HepG2 (cell line): ENCODE results near the gene NOL4L. TPM values are rescaled to one million over a fixed set of nuclear protein-coding genes. Genes with fewer than 3 reads are reported as not detected.

ENCODE experiments used
- KDM3A ChIP-seq: IDR thresholded peaks from 2 replicates; pipeline ENCODE4 v1.6.1; 2018; ENCODE audit warnings: low read depth, missing compliant biosample characterization
- KDM5B ChIP-seq: sonication (generic); formaldehyde crosslinking; IDR thresholded peaks from 2 replicates; pipeline ENCODE4 v1.4.0; 2020; ENCODE audit warnings: missing genetic modification reagents, mild to moderate bottlenecking, borderline replicate concordance
- SMC3 ChIP-seq: IDR thresholded peaks from 2 replicates; pipeline ENCODE4 v1.6.1; 2011; ENCODE audit warnings: low read length, improper control_type of control experiment
- SRSF9 ChIP-seq: fragments of 200-400 bp; formaldehyde crosslinking; IDR thresholded peaks from 2 replicates; pipeline ENCODE4 v1.6.1; 2018; ENCODE audit warnings: borderline replicate concordance, mild to moderate bottlenecking, low read depth, low read length; ENCODE audit not compliant: insufficient read depth, poor library complexity, severe bottlenecking
- STAG1 ChIP-seq: sonication (generic); formaldehyde crosslinking; IDR thresholded peaks from 2 replicates; pipeline ENCODE4 v1.4.0; 2020; ENCODE audit warnings: missing genetic modification reagents
- TBP ChIP-seq: sonication (generic); formaldehyde crosslinking; IDR thresholded peaks from 2 replicates; pipeline ENCODE4 v1.5.0; 2020; ENCODE audit warnings: missing genetic modification reagents
- TMF1 ChIP-seq: sonication (generic); formaldehyde crosslinking; IDR thresholded peaks from 2 replicates; pipeline ENCODE4 v1.8.1; 2022; ENCODE audit warnings: low read depth, missing genetic modification reagents
- ZBTB38 ChIP-seq: sonication (generic); formaldehyde crosslinking; IDR thresholded peaks from 2 replicates; pipeline ENCODE4 v1.5.1; 2020; ENCODE audit warnings: mild to moderate bottlenecking, missing genetic modification reagents
- ZNF543 ChIP-seq: sonication (generic); formaldehyde crosslinking; IDR thresholded peaks from 2 replicates; pipeline ENCODE4 v1.4.0; 2020; ENCODE audit warnings: mild to moderate bottlenecking, missing genetic modification reagents
- polyA plus RNA-seq, 8 experiments: library from polyadenylated mRNA; depleted of rRNA in 3 of 8; stranded (reverse) in 7 of 8; unstranded in 1 of 8; fragments of >200 nt; fragmentation: Illumina TruSeq in 4 of 8; extraction: Trizol in 4 of 8; gene quantifications; 2 replicates each; pipeline versions ENCODE4 v1.2.1 to v1.2.3, GENCODE V29; 2011 to 2016; ENCODE audit warnings: low read depth in 4 of 8, missing spikeins in 1 of 8, mixed read lengths in 1 of 8; ENCODE audit not compliant: insufficient read depth in 1 of 8
- total RNA-seq, 5 experiments: library from RNA; depleted of rRNA; stranded (reverse); fragments of >200 nt; fragmentation: Illumina TruSeq; extraction: Trizol; gene quantifications; 2 replicates each; pipeline ENCODE4 v1.2.3, GENCODE V29; 2016; ENCODE audit warnings: low read depth in 1 of 5
- TF ChIP-seq, protein P1 (sequence below): sonication (generic); formaldehyde crosslinking; IDR thresholded peaks from 2 replicates; pipeline ENCODE4 v1.5.0; 2020; ENCODE audit warnings: mild to moderate bottlenecking, missing genetic modification reagents, moderate library complexity
- TF ChIP-seq, protein P2 (sequence below): sonication (generic); formaldehyde crosslinking; IDR thresholded peaks from 2 replicates; pipeline ENCODE4 v1.8.1; 2022; ENCODE audit warnings: mild to moderate bottlenecking, missing genetic modification reagents
- TF ChIP-seq, protein P3 (sequence below): sonication (generic); formaldehyde crosslinking; IDR thresholded peaks from 2 replicates; pipeline ENCODE4 v1.4.0; 2020; ENCODE audit warnings: mild to moderate bottlenecking, missing genetic modification reagents
- TF ChIP-seq, protein P4 (sequence below): sonication (generic); formaldehyde crosslinking; IDR thresholded peaks from 2 replicates; pipeline ENCODE4 v1.8.0; 2022; ENCODE audit warnings: mild to moderate bottlenecking, missing genetic modification reagents, borderline replicate concordance
- TF ChIP-seq, protein P5 (sequence below): sonication (generic); formaldehyde crosslinking; IDR thresholded peaks from 2 replicates; pipeline ENCODE4 v1.5.1; 2020; ENCODE audit warnings: mild to moderate bottlenecking, moderate library complexity, missing genetic modification reagents
- TF ChIP-seq, protein P6 (sequence below): sonication (generic); formaldehyde crosslinking; IDR thresholded peaks from 2 replicates; pipeline ENCODE4 v1.4.0; 2020; ENCODE audit warnings: mild to moderate bottlenecking, missing genetic modification reagents
- TF ChIP-seq, protein P7 (sequence below): sonication (generic); formaldehyde crosslinking; IDR thresholded peaks from 2 replicates; pipeline ENCODE4 v1.8.1; 2023; ENCODE audit warnings: mild to moderate bottlenecking, missing genetic modification reagents

The NOL4L gene
- total and polyA plus RNA-seq, 2 of the 13 experiments (the other 11 are each of a cell fraction or from before 2014, with no cell fraction given): 16.6 to 35.4 TPM

DNA sequence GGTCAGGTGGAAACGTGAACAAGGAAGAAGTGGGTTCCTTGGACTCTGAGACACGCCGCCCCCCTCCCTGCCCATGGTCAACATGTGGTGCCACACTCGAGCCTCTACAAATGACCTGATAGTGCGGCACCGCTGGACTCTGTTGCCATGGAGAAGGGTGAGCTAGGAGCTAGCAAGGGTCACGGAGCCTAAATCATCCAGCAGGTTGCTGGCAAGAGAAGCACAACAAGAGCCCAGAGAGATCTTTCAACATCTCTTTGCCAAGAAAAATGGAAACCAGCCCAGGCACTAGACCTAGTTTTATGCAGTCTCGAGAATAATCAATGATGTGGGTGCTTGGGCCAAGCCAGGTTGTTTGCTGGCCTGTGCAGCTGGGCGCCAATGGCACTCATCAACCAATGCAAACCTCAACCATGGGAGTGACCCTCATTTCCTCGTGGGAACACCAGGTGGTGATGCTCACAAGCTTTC, 69.5 kb downstream of the NOL4L start (continued):
- TF ChIP-seq, protein P1, sequence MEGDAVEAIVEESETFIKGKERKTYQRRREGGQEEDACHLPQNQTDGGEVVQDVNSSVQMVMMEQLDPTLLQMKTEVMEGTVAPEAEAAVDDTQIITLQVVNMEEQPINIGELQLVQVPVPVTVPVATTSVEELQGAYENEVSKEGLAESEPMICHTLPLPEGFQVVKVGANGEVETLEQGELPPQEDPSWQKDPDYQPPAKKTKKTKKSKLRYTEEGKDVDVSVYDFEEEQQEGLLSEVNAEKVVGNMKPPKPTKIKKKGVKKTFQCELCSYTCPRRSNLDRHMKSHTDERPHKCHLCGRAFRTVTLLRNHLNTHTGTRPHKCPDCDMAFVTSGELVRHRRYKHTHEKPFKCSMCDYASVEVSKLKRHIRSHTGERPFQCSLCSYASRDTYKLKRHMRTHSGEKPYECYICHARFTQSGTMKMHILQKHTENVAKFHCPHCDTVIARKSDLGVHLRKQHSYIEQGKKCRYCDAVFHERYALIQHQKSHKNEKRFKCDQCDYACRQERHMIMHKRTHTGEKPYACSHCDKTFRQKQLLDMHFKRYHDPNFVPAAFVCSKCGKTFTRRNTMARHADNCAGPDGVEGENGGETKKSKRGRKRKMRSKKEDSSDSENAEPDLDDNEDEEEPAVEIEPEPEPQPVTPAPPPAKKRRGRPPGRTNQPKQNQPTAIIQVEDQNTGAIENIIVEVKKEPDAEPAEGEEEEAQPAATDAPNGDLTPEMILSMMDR (CRISPR knock-in tag): peak; percentile 34
- TF ChIP-seq SMC3 (no peak), SRSF9 (no peak), TBP (no peak), ZBTB38 (CRISPR knock-in tag) (0 out of 2 replicates have a peak, but pooled peaks have one; percentile 31), TMF1 (CRISPR knock-in tag) (no peak), KDM3A (CRISPR knock-in tag) (no peak), STAG1 (CRISPR knock-in tag) (peak; percentile 41), ZNF543 (CRISPR knock-in tag) (no peak), KDM5B (CRISPR knock-in tag) (no peak)
- TF ChIP-seq, protein P2, sequence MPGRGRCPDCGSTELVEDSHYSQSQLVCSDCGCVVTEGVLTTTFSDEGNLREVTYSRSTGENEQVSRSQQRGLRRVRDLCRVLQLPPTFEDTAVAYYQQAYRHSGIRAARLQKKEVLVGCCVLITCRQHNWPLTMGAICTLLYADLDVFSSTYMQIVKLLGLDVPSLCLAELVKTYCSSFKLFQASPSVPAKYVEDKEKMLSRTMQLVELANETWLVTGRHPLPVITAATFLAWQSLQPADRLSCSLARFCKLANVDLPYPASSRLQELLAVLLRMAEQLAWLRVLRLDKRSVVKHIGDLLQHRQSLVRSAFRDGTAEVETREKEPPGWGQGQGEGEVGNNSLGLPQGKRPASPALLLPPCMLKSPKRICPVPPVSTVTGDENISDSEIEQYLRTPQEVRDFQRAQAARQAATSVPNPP (CRISPR knock-in tag): no peak
- TF ChIP-seq, protein P3, sequence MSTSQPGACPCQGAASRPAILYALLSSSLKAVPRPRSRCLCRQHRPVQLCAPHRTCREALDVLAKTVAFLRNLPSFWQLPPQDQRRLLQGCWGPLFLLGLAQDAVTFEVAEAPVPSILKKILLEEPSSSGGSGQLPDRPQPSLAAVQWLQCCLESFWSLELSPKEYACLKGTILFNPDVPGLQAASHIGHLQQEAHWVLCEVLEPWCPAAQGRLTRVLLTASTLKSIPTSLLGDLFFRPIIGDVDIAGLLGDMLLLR (CRISPR knock-in tag): no peak
- TF ChIP-seq, protein P4, sequence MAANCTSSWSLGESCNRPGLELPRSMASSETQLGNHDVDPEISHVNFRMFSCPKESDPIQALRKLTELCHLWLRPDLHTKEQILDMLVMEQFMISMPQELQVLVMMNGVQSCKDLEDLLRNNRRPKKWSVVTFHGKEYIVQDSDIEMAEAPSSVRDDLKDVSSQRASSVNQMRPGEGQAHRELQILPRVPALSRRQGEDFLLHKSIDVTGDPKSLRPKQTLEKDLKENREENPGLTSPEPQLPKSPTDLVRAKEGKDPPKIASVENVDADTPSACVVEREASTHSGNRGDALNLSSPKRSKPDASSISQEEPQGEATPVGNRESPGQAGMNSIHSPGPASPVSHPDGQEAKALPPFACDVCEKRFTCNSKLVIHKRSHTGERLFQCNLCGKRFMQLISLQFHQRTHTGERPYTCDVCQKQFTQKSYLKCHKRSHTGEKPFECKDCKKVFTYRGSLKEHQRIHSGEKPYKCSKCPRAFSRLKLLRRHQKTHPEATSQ: no peak
- TF ChIP-seq, protein P5, sequence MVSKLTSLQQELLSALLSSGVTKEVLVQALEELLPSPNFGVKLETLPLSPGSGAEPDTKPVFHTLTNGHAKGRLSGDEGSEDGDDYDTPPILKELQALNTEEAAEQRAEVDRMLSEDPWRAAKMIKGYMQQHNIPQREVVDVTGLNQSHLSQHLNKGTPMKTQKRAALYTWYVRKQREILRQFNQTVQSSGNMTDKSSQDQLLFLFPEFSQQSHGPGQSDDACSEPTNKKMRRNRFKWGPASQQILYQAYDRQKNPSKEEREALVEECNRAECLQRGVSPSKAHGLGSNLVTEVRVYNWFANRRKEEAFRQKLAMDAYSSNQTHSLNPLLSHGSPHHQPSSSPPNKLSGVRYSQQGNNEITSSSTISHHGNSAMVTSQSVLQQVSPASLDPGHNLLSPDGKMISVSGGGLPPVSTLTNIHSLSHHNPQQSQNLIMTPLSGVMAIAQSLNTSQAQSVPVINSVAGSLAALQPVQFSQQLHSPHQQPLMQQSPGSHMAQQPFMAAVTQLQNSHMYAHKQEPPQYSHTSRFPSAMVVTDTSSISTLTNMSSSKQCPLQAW (CRISPR knock-in tag): no peak
- TF ChIP-seq, protein P6, sequence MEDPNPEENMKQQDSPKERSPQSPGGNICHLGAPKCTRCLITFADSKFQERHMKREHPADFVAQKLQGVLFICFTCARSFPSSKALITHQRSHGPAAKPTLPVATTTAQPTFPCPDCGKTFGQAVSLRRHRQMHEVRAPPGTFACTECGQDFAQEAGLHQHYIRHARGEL (CRISPR knock-in tag): no peak
- TF ChIP-seq, protein P7, sequence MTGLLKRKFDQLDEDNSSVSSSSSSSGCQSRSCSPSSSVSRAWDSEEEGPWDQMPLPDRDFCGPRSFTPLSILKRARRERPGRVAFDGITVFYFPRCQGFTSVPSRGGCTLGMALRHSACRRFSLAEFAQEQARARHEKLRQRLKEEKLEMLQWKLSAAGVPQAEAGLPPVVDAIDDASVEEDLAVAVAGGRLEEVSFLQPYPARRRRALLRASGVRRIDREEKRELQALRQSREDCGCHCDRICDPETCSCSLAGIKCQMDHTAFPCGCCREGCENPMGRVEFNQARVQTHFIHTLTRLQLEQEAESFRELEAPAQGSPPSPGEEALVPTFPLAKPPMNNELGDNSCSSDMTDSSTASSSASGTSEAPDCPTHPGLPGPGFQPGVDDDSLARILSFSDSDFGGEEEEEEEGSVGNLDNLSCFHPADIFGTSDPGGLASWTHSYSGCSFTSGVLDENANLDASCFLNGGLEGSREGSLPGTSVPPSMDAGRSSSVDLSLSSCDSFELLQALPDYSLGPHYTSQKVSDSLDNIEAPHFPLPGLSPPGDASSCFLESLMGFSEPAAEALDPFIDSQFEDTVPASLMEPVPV (CRISPR knock-in tag): no peak
